ENCODE data around the gene ST3GAL2. TPM values are rescaled to one million over a fixed set of nuclear protein-coding genes. Genes with fewer than 3 reads are reported as not detected.

Gene ST3GAL2
- total RNA-seq = 66.5 and 67.6 TPM in 2 replicates
- long read RNA-seq, full-length matches to known transcripts = 1 of 8 reads
- long read RNA-seq, partial matches to known transcripts = 3 of 8 reads
- long read RNA-seq, other reads (novel, unspliced or antisense) = 4 of 8 reads

DNA sequence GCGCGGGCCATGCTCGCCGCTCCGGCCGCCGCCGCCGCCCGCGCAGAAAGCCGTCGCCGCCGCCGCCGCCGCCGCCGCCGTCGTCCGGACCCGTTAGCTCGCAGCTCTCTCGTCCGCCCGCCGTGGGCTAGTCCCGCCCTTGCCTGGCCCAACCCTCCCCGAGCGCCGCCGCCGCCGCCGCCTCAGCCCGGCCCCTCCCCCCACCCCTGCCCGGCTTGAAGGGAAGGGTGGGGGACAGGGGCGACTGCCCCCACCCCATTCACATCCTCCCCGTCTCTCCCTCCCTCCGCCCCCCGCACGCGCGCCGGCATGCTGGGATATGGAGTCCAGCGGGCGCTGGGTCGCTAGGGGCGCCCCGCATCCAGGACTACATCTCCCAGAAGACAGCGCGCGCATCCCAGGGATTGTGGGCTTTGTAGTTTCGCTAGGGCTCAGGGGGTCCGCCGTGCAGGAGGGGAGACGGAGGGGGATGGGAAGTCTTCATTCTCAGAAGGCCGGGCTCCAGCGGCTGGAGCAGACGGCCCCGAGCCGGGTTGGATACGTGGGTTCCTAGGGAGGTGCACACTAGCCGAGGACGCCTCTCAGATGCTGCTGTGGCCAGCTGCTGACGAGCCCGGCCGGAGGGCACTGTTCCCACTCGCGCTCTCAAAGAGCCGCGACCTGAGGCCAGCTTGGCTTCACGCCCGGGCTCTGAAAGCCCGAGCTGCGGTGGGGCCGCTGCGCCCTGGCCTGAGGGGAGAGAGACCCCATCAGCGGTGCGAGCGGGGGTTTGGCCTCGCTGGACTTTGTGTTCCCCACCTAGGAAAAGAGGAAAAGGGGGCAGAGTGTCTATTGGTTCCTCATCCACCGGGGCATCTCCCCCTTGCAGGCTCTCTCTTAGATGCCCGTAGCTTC lies at the start of gene ST3GAL2:
ST3GAL2 (minus strand) TSS at position 132 of the 894 bp plus-strand sequence. CDS start 40,570 bp downstream, outside the sequence.
- Mint-ChIP-seq H3K4me3 (ENCODE audit: unreplicated experiment) (peak within 1 kb of the TSS; percentile 99), H3K27ac (ENCODE audit: unreplicated experiment) (peak within 1 kb of the TSS; percentile 98), H3K36me3 (ENCODE audit: unreplicated experiment) (peaks cover 7% of the 10 kb centered on the region), H3K9me3 (ENCODE audit: unreplicated experiment) (no peaks in the 10 kb centered on the region), H3K4me1 (ENCODE audit: unreplicated experiment) (peaks cover 41% of the 10 kb centered on the region), H3K27me3 (ENCODE audit: unreplicated experiment) (no peaks in the 10 kb centered on the region)
- peak; percentile 98 for DNase-seq (ENCODE audit: extremely low spot score, unreplicated experiment)
- TF ChIP-seq, protein P1, sequence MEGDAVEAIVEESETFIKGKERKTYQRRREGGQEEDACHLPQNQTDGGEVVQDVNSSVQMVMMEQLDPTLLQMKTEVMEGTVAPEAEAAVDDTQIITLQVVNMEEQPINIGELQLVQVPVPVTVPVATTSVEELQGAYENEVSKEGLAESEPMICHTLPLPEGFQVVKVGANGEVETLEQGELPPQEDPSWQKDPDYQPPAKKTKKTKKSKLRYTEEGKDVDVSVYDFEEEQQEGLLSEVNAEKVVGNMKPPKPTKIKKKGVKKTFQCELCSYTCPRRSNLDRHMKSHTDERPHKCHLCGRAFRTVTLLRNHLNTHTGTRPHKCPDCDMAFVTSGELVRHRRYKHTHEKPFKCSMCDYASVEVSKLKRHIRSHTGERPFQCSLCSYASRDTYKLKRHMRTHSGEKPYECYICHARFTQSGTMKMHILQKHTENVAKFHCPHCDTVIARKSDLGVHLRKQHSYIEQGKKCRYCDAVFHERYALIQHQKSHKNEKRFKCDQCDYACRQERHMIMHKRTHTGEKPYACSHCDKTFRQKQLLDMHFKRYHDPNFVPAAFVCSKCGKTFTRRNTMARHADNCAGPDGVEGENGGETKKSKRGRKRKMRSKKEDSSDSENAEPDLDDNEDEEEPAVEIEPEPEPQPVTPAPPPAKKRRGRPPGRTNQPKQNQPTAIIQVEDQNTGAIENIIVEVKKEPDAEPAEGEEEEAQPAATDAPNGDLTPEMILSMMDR (IDR thresholded peaks at IDR 0.05) = no peak

GRCh38 chr16:70484867-70485266 lies 46.0 kb upstream of the ST3GAL2 start:
- Mint-ChIP-seq H3K27me3 (ENCODE audit: unreplicated experiment) (no peaks in the 10 kb centered on the region), H3K36me3 (ENCODE audit: unreplicated experiment) (peaks cover 13% of the 10 kb centered on the region), H3K9me3 (ENCODE audit: unreplicated experiment) (no peaks in the 10 kb centered on the region), H3K4me1 (ENCODE audit: unreplicated experiment) (peaks cover 24% of the 10 kb centered on the region), H3K27ac (ENCODE audit: unreplicated experiment) (no peak overlapping the region), H3K4me3 (ENCODE audit: unreplicated experiment) (no peak overlapping the region)
- TF ChIP-seq, protein P1 (IDR thresholded peaks at IDR 0.05) = no peak
- DNase-seq (ENCODE audit: extremely low spot score, unreplicated experiment) = no peak

DNA sequence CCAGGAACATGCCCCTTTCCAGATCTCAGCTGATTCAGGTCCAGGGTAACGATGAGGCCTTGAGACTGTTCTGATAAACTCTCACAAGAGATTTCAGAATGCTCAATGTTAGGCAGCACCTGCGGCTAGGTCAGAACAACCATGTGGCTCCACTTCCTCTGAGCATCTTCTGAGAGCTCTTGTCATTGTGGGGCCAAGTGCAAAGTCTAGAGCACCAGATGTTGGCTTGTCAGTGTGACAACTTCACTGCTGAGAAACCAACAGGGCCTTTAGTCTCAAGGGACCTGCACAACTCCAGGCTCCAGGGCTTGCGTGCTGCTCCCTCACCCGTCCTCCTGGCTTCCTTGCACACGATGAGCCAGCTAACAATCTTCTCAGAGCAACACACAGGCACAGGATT lies 44.5 kb upstream of the ST3GAL2 start:
- H3K4me3 Mint-ChIP-seq (ENCODE audit: unreplicated experiment) = no peak overlapping the region
- H3K4me1 Mint-ChIP-seq (ENCODE audit: unreplicated experiment) = peaks cover 33% of the 10 kb centered on the region
- peaks cover 13% of the 10 kb centered on the region for H3K36me3 Mint-ChIP-seq (ENCODE audit: unreplicated experiment)
- DNase-seq (ENCODE audit: extremely low spot score, unreplicated experiment) = no peak
- TF ChIP-seq, protein P1 (IDR thresholded peaks at IDR 0.05) = no peak
- H3K27me3 Mint-ChIP-seq (ENCODE audit: unreplicated experiment) = no peaks in the 10 kb centered on the region
- peak overlapping the region; percentile 71 for H3K27ac Mint-ChIP-seq (ENCODE audit: unreplicated experiment)
- H3K9me3 Mint-ChIP-seq (ENCODE audit: unreplicated experiment) = no peaks in the 10 kb centered on the region

GRCh38 chr16:70482624-70483023 lies 43.7 kb upstream of the ST3GAL2 start:
- H3K4me3 Mint-ChIP-seq (ENCODE audit: unreplicated experiment) = no peak overlapping the region
- peak overlapping the region; percentile 89 for H3K27ac Mint-ChIP-seq (ENCODE audit: unreplicated experiment)
- H3K4me1 Mint-ChIP-seq (ENCODE audit: unreplicated experiment) = peaks cover 41% of the 10 kb centered on the region

More at GRCh38 chr16:70482624-70483023, 43.7 kb upstream of the ST3GAL2 start:
- DNase-seq (ENCODE audit: extremely low spot score, unreplicated experiment) = no peak
- Mint-ChIP-seq H3K36me3 (ENCODE audit: unreplicated experiment) (peaks cover 13% of the 10 kb centered on the region), H3K27me3 (ENCODE audit: unreplicated experiment) (no peaks in the 10 kb centered on the region), H3K9me3 (ENCODE audit: unreplicated experiment) (no peaks in the 10 kb centered on the region)
- TF ChIP-seq, protein P1 (IDR thresholded peaks at IDR 0.05) = no peak
